ENCODE results near the gene SEC24D. TPM values are rescaled to one million over a fixed set of nuclear protein-coding genes. Genes with fewer than 3 reads are reported as not detected.

SEC24D gene
- total RNA-seq, 1 experiment from 2014 or later = 61.5 TPM

- Histone ChIP-seq H3K4ac (ENCODE audit: low read depth, low read length) (no peak overlapping the region), H3K27me3 (ENCODE audit: insufficient read depth, low read length) (no peaks in the 10 kb centered on the region), H3K9ac (ENCODE audit: extremely low read depth, insufficient read length, low read length) (no peak overlapping the region), H2AFZ (ENCODE audit: low read length) (no peak overlapping the region), H2BK120ac (ENCODE audit: low read depth, low read length, poor library complexity, severe bottlenecking) (no peak overlapping the region), H4K8ac (replicated peaks; ENCODE audit: insufficient read length, low read depth, low read length) (no peak overlapping the region), H4K5ac (ENCODE audit: insufficient read length, low read depth, low read length) (no peak overlapping the region), H2AK5ac (ENCODE audit: insufficient read length, low read length) (no peak overlapping the region), H2BK5ac (ENCODE audit: insufficient read length, low read length) (no peak overlapping the region), H3K18ac (ENCODE audit: insufficient read length, low read depth, low read length) (no peak overlapping the region), H4K20me1 (ENCODE audit: control insufficient read depth, insufficient read depth, insufficient read length) (no peaks in the 10 kb centered on the region), H3K79me2 (ENCODE audit: insufficient read depth, low read length) (no peaks in the 10 kb centered on the region), H2BK20ac (ENCODE audit: low read depth, low read length, poor library complexity, severe bottlenecking) (no peak overlapping the region), H3K9me3 (ENCODE audit: control insufficient read depth, low read depth, low read length) (no peaks in the 10 kb centered on the region), H3K4me1 (ENCODE audit: insufficient read depth, low read length) (no peaks in the 10 kb centered on the region; the same call in 1 of the 2 replicates), H3T11ph (ENCODE audit: low read length) (no peak overlapping the region), H3K23ac (ENCODE audit: insufficient read length, low read depth, low read length) (no peak overlapping the region), H3K4me2 (ENCODE audit: insufficient read depth, insufficient read length, low read length) (no peak overlapping the region), H3K79me1 (ENCODE audit: insufficient read depth, low read depth, low read length, poor library complexity, severe bottlenecking) (no peaks in the 10 kb centered on the region), H3K27ac (ENCODE audit: insufficient read length, low read depth, low read length) (no peak overlapping the region), H3K14ac (ENCODE audit: insufficient read depth, low read length) (no peak overlapping the region), H3K23me2 (ENCODE audit: insufficient read length, low read depth, low read length, poor library complexity, severe bottlenecking) (no peaks in the 10 kb centered on the region), H3K56ac (ENCODE audit: insufficient read length, low read depth, low read length) (no peak overlapping the region), H2BK12ac (ENCODE audit: insufficient read length, low read depth, low read length) (no peak overlapping the region), H2BK15ac (ENCODE audit: low read depth, low read length) (no peak overlapping the region), H4K91ac (ENCODE audit: insufficient read length, low read depth, low read length) (no peak overlapping the region)
- Mint-ChIP-seq H3K36me3 (ENCODE audit: insufficient read depth in 1 of 3, low read depth in 3 of 3) (peaks cover 17 to 75% (median 35%) of the 10 kb centered on the region in 3 experiments), H3K27ac (no peak overlapping the region), H3K9me3 (no peaks in the 10 kb centered on the region), H3K4me3 (no peak overlapping the region), H3K4me1 (no peaks in the 10 kb centered on the region), H3K27me3 (ENCODE audit: low read depth) (no peaks in the 10 kb centered on the region)
- DNase-seq = no peak
- no peak for TF ChIP-seq CTCF (conservative IDR thresholded peaks at IDR 0.05)
Observed at GRCh38 chr4:118736900-118737299, 99.0 kb downstream of the SEC24D start.
